ENCODE data around the gene GAL3ST2.
"Not testable (repeated sequence)": the region's sequence is repeated elsewhere in the genome, so short reads cannot be mapped to it uniquely, and the experiment has no call there.

GAL3ST2 gene

GRCh38 chr2:241798081-241798630, 21.5 kb downstream of the GAL3ST2 start:
- H3K4me3 ChIP-seq (ENCODE audit: low read depth, low read length): no peak overlapping the region
- no peak for TF ChIP-seq CTCF (IDR thresholded peaks at IDR 0.05; ENCODE audit: low read depth, low read length)

DNA sequence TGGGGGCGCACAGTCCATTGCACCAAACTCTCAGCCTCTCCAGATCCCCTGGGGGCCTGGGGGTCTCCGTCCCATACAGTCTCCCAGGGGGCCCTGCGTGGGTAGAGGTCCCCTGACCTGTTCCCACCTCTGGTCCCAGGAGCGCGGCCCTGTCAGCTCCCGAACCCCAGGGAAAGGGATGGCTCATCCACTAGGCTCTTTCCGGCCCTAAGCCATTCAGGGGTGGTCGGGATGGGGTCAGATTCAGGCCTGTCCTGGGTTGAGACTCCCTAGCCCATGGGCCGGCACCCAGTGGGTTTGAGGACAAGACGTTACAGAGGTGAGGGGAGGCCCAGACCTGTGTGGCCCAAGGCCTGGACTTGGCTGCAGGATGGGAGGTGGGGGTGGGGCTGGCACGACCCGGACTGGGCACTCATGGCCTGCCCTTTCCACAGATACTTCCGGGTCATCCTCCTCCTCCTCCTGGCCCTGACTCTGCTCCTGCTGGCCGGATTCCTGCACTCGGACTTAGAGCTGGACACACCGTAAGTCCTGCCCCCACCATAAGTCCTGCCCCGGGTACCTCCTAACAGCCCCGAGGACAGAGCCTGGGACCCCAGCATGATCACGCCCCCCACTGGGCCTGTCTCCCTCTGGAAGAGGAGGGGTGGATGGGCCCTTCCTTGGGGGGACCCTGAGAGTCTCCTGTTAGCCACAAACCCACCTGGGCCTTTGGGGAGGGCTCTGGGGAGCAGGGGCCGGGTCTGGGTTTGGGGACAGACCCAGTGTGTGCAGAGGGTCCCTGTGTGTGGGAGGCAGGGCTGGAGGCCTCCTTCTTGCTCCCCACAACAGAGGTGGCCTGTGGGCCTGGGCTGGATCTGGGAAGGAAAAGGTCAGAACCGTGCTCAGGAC, 22.3 kb downstream of the GAL3ST2 start:
- no peak for TF ChIP-seq CTCF (IDR thresholded peaks at IDR 0.05; ENCODE audit: low read depth, low read length)

DNA sequence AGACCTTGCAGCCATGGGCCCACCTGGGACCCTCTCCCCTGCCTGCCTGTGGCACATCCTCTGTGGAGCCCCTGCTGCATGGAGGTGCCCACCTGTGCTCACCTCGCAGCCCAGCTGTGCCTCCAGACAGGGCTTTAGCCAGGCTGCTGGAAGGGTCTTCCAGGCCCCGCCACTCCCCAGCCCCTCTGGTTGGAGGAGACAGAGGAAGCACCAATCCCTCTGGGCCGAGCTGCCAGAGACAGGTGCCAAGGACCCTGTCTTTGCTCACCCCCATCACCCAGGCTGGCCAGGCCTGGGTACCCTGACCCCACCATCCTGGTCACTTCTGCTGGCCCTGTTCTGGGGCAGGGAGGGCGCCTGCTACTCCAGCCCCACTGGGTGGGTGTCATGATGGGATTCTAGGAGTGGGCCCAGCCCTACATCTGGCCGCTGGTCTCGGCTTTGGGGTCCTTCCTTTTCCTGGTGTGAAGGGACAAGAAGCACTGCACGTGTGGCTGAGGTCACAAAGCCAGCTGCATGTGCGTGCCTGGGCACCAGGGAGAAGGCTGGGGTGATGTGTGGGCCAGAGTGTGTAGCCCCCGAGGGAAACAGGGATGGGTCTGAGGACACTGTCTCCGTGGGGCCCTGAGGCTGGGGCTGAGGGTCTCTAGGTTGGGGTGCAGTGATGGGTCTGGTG, 23.0 kb downstream of the GAL3ST2 start:
- no peak for TF ChIP-seq CTCF (IDR thresholded peaks at IDR 0.05; ENCODE audit: low read depth, low read length)
- H3K4me3 ChIP-seq (ENCODE audit: low read depth, low read length): no peak overlapping the region

More for the DNA sequence above, 22.3 kb downstream of the GAL3ST2 start:
- no peak overlapping the region for H3K4me3 ChIP-seq (ENCODE audit: low read depth, low read length)

DNA sequence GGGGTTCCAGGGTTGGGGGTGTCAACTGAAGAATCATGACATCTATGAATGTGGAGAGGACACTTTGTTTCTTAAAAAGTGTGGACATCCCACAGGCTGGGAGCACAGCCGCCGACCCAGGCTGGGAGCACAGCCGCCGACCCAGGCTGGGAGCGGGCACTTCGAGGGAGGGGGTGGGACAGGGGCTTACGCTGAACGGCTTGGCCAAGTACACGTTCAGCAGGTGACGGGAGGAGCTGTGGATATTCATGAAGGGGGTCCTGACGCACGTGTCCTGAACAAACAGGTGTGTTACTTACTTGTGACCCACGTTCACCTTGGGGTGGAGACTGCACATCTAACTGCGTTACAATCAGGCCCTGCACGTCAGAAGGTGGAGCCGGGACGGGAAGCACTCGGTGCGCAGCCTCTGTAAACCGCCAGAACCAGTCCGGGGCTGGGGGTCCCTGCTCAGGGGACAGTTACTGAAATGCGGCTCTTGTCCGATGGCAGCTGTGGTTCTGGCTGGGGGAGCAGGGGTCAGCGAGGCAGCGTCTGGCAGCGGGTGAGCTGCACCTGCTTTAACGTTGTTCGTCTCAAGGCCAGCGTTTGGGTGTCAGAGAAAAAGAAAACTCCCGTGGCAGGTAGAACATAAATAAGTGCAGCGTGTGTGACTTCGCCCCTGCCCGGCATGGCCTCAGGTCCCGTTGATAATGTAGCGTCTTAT, 23.7 kb downstream of the GAL3ST2 start:
- H3K4me3 ChIP-seq (ENCODE audit: low read depth, low read length): not testable (repeated sequence)

DNA sequence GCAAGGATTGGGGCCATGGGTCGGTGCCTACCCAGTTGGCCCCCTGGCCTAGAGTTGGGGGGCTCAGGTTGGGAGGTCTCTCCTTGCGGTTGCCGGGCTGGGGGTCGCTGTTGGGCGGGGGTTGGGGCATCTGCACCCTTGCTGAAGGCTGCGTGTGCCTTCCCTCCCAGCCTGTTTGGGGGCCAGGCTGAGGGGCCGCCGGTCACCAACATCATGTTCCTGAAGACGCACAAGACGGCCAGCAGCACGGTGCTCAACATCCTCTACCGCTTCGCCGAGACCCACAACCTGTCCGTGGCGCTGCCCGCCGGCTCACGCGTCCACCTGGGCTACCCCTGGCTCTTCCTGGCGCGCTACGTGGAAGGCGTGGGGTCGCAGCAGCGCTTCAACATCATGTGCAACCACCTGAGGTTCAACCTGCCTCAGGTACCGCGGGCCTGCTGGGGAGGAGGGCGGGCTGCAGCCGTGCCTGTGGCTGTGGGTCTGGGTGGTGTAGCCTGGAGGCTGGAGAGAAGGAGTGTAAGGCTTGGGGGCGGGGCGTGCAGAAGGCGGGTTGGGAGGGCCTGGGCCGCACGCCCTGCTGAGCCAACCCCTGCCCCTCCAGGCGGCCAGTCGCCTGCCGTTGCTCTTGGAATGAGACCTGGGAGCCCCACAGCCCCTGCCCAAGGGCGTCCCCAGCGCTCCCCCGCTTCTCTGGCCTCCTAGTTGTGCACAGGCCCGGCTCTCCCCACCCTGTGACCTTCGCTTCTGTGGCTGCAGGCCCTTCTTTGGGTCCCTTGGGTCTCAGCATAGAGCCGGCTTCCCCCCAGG, 25.2 kb downstream of the GAL3ST2 start:
- H3K4me3 ChIP-seq (ENCODE audit: low read depth, low read length): no peak overlapping the region

GRCh38 chr2:241802421-241803318, 26.0 kb downstream of the GAL3ST2 start:
- H3K4me3 ChIP-seq (ENCODE audit: low read depth, low read length): no peak overlapping the region; the same call in 1 of the 2 replicates
- no peak for TF ChIP-seq CTCF (IDR thresholded peaks at IDR 0.05; ENCODE audit: low read depth, low read length)

More for the DNA sequence above, 25.2 kb downstream of the GAL3ST2 start:
- TF ChIP-seq CTCF (IDR thresholded peaks at IDR 0.05; ENCODE audit: low read depth, low read length): no peak

Data from WI38 (cell line).